T-helper 2 cell treated with Interferon-gamma antibody and Interleukin-4, amounts not matched to agents 5 μg/mL and 100 μg/mL, for 36 hours (primary cell): ENCODE data around the gene ICOSLG.

Source experiments
- DNase-seq: peaks from one replicate; pipeline ENCODE4 v3.0.0; 2021; ENCODE audit warnings: low spot score
- H3K27ac Mint-ChIP-seq: one replicate; pipeline ENCODE4 v1.8.0; 2021; ENCODE audit warnings: mild to moderate bottlenecking, mixed read lengths
- H3K27me3 Mint-ChIP-seq: one replicate; pipeline ENCODE4 v1.8.0; 2021; ENCODE audit warnings: low read depth, mixed read lengths
- H3K36me3 Mint-ChIP-seq: one replicate; pipeline ENCODE4 v1.8.0; 2021; ENCODE audit warnings: low read depth, mixed read lengths
- H3K4me1 Mint-ChIP-seq: one replicate; pipeline ENCODE4 v1.8.0; 2021; ENCODE audit warnings: low read depth, mixed read lengths
- H3K4me3 Mint-ChIP-seq: one replicate; pipeline ENCODE4 v1.8.0; 2022; ENCODE audit warnings: mild to moderate bottlenecking, moderate library complexity, mixed read lengths
- H3K9me3 Mint-ChIP-seq: one replicate; pipeline ENCODE4 v1.8.0; 2021; ENCODE audit warnings: mixed read lengths

Gene ICOSLG

GRCh38 chr21:44275041-44275440 is 34.3 kb upstream of the ICOSLG start:
- no peaks in the 10 kb centered on the region for H3K36me3 Mint-ChIP-seq
- H3K27ac Mint-ChIP-seq = no peak overlapping the region
- no peak for DNase-seq
- H3K9me3 Mint-ChIP-seq = no peaks in the 10 kb centered on the region
- peaks cover 11% of the 10 kb centered on the region for H3K27me3 Mint-ChIP-seq
- no peaks in the 10 kb centered on the region for H3K4me1 Mint-ChIP-seq
- H3K4me3 Mint-ChIP-seq = no peak overlapping the region

GRCh38 chr21:44273046-44273445 is 32.3 kb upstream of the ICOSLG start:
- Mint-ChIP-seq H3K27ac (no peak overlapping the region), H3K9me3 (no peaks in the 10 kb centered on the region), H3K27me3 (peaks cover 11% of the 10 kb centered on the region), H3K4me1 (no peaks in the 10 kb centered on the region), H3K36me3 (no peaks in the 10 kb centered on the region), H3K4me3 (no peak overlapping the region)
- no peak for DNase-seq

GRCh38 chr21:44272284-44272858 is 31.6 kb upstream of the ICOSLG start:
- Mint-ChIP-seq H3K4me3 (no peak overlapping the region), H3K27me3 (peaks cover 11% of the 10 kb centered on the region), H3K9me3 (no peaks in the 10 kb centered on the region), H3K4me1 (no peaks in the 10 kb centered on the region), H3K27ac (no peak overlapping the region), H3K36me3 (no peaks in the 10 kb centered on the region)
- no peak for DNase-seq

GRCh38 chr21:44271558-44272283 is 31.0 kb upstream of the ICOSLG start:
- Mint-ChIP-seq H3K4me3 (no peak overlapping the region), H3K27ac (no peak overlapping the region), H3K9me3 (no peaks in the 10 kb centered on the region), H3K4me1 (no peaks in the 10 kb centered on the region), H3K27me3 (peaks cover 11% of the 10 kb centered on the region), H3K36me3 (no peaks in the 10 kb centered on the region)
- no peak for DNase-seq

GRCh38 chr21:44269090-44269489 is 28.3 kb upstream of the ICOSLG start:
- DNase-seq = no peak
- no peaks in the 10 kb centered on the region for H3K9me3 Mint-ChIP-seq
- H3K27me3 Mint-ChIP-seq = peaks cover 2% of the 10 kb centered on the region
- no peaks in the 10 kb centered on the region for H3K4me1 Mint-ChIP-seq
- H3K27ac Mint-ChIP-seq = no peak overlapping the region
- no peaks in the 10 kb centered on the region for H3K36me3 Mint-ChIP-seq
- H3K4me3 Mint-ChIP-seq = no peak overlapping the region

GRCh38 chr21:44267655-44268142 is 27.0 kb upstream of the ICOSLG start:
- DNase-seq = no peak
- no peaks in the 10 kb centered on the region for H3K9me3 Mint-ChIP-seq
- no peak overlapping the region for H3K4me3 Mint-ChIP-seq
- no peaks in the 10 kb centered on the region for H3K27me3 Mint-ChIP-seq
- H3K27ac Mint-ChIP-seq = no peak overlapping the region
- no peaks in the 10 kb centered on the region for H3K36me3 Mint-ChIP-seq
- no peaks in the 10 kb centered on the region for H3K4me1 Mint-ChIP-seq

- H3K36me3 Mint-ChIP-seq = no peaks in the 10 kb centered on the region
- no peak for DNase-seq
- H3K27ac Mint-ChIP-seq = no peak overlapping the region
Measured at GRCh38 chr21:44265734-44266270, 25.1 kb upstream of the ICOSLG start.

GRCh38 chr21:44263768-44264167 is 23.0 kb upstream of the ICOSLG start:
- no peak overlapping the region for H3K4me3 Mint-ChIP-seq
- H3K4me1 Mint-ChIP-seq = peaks cover 2% of the 10 kb centered on the region

More at GRCh38 chr21:44265734-44266270, 25.1 kb upstream of the ICOSLG start:
- H3K27me3 Mint-ChIP-seq = no peaks in the 10 kb centered on the region
- H3K4me3 Mint-ChIP-seq = no peak overlapping the region
- no peaks in the 10 kb centered on the region for H3K4me1 Mint-ChIP-seq
- H3K9me3 Mint-ChIP-seq = no peaks in the 10 kb centered on the region

GRCh38 chr21:44263221-44263760 is 22.5 kb upstream of the ICOSLG start:
- Mint-ChIP-seq H3K4me3 (no peak overlapping the region), H3K36me3 (no peaks in the 10 kb centered on the region), H3K4me1 (peaks cover 2% of the 10 kb centered on the region), H3K27me3 (peaks cover 5% of the 10 kb centered on the region), H3K9me3 (no peaks in the 10 kb centered on the region), H3K27ac (no peak overlapping the region)
- no peak for DNase-seq

More at GRCh38 chr21:44263768-44264167, 23.0 kb upstream of the ICOSLG start:
- Mint-ChIP-seq H3K36me3 (no peaks in the 10 kb centered on the region), H3K27me3 (peaks cover 5% of the 10 kb centered on the region), H3K9me3 (no peaks in the 10 kb centered on the region), H3K27ac (no peak overlapping the region)
- DNase-seq = no peak

GRCh38 chr21:44262338-44263056 is 21.8 kb upstream of the ICOSLG start:
- no peak overlapping the region for H3K4me3 Mint-ChIP-seq
- no peak overlapping the region for H3K27ac Mint-ChIP-seq
- H3K4me1 Mint-ChIP-seq = peaks cover 2% of the 10 kb centered on the region
- no peaks in the 10 kb centered on the region for H3K9me3 Mint-ChIP-seq
- peaks cover 5% of the 10 kb centered on the region for H3K27me3 Mint-ChIP-seq
- no peak for DNase-seq
- H3K36me3 Mint-ChIP-seq = no peaks in the 10 kb centered on the region

- no peaks in the 10 kb centered on the region for H3K9me3 Mint-ChIP-seq
- no peaks in the 10 kb centered on the region for H3K36me3 Mint-ChIP-seq
- peaks cover 5% of the 10 kb centered on the region for H3K27me3 Mint-ChIP-seq
- no peak for DNase-seq
- H3K4me3 Mint-ChIP-seq = no peak within 1 kb of the TSS
- H3K4me1 Mint-ChIP-seq = peaks cover 2% of the 10 kb centered on the region
- H3K27ac Mint-ChIP-seq = no peak within 1 kb of the TSS
Measured at GRCh38 chr21:44261675-44262295, 21.0 kb upstream of the ICOSLG start, which contains the start of gene DNMT3L. Gene DNMT3L (minus strand): TSS chr21:44261897. CDS start chr21:44261259, 638 bp downstream.

GRCh38 chr21:44260791-44261631 is 20.3 kb upstream of the ICOSLG start:
- H3K4me1 Mint-ChIP-seq = peaks cover 2% of the 10 kb centered on the region
- H3K27me3 Mint-ChIP-seq = peaks cover 5% of the 10 kb centered on the region
- no peaks in the 10 kb centered on the region for H3K9me3 Mint-ChIP-seq
- H3K4me3 Mint-ChIP-seq = no peak overlapping the region
- no peaks in the 10 kb centered on the region for H3K36me3 Mint-ChIP-seq
- H3K27ac Mint-ChIP-seq = no peak overlapping the region
- DNase-seq = no peak

GRCh38 chr21:44260066-44260465 is 19.3 kb upstream of the ICOSLG start:
- Mint-ChIP-seq H3K4me1 (peaks cover 2% of the 10 kb centered on the region), H3K27me3 (peaks cover 5% of the 10 kb centered on the region), H3K9me3 (no peaks in the 10 kb centered on the region), H3K36me3 (no peaks in the 10 kb centered on the region), H3K4me3 (no peak overlapping the region), H3K27ac (no peak overlapping the region)
- DNase-seq = no peak
